NB4 (cell line): ENCODE results near the gene MNX1.
A peak's percentile ranks its signal among the peaks of the same experiment; 100 is the strongest.

Experiments used
- DNase-seq: peaks from one replicate; pipeline ENCODE4 v3.0.0; 2010; ENCODE audit warnings: low read depth
- H3K4me3 ChIP-seq: one replicate; pipeline ENCODE4 v1.5.1; 2011; ENCODE audit warnings: mild to moderate bottlenecking, low read depth, low read length, moderate library complexity
- MYC ChIP-seq: IDR thresholded peaks from 2 replicates; pipeline ENCODE4 v1.6.1; 2011; ENCODE audit warnings: low read depth, low read length
- POLR2A ChIP-seq: IDR thresholded peaks from 2 replicates; pipeline ENCODE4 v1.6.1; 2011; ENCODE audit warnings: mild to moderate bottlenecking; ENCODE audit not compliant: insufficient read length; ENCODE audit errors: extremely low read depth
- TF ChIP-seq, protein P1 (sequence below): IDR thresholded peaks from 2 replicates; pipeline ENCODE4 v1.6.1; 2011; ENCODE audit warnings: low read depth, low read length
- TF ChIP-seq, protein P2 (sequence below): IDR thresholded peaks from one replicate; pipeline ENCODE4 v1.5.1; 2012; ENCODE audit warnings: low read depth, low read length

Gene MNX1

DNA sequence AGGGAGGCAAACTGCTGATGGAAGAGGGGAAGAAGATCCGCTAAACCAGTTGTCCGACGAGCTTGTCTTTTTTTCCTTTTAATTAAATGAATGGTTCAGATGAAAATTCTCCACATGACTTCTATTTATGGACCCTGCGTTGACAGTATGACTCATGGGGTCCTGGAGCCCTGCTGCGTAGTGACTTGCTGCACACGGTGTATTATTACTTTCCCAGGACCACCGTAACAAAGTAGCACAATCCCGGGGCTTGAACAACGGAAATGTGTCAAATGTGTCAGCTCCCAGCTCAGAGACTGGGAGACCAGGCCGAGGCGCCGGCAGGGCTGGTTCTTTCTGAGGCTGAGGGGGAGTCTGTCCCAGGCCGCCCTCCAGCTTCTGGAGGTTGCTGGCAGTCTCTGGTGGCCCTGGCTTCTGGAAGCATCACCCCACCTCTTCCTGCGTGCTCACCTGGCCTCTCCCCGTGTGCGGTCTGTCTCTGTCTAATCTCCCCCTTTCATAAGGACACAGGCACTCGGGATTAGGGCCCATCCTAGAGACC is 33.8 kb upstream of the MNX1 start:
- no peak for TF ChIP-seq POLR2A
- TF ChIP-seq MYC: no peak
- TF ChIP-seq, protein P1, sequence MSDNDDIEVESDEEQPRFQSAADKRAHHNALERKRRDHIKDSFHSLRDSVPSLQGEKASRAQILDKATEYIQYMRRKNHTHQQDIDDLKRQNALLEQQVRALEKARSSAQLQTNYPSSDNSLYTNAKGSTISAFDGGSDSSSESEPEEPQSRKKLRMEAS: no peak
- TF ChIP-seq, protein P2, sequence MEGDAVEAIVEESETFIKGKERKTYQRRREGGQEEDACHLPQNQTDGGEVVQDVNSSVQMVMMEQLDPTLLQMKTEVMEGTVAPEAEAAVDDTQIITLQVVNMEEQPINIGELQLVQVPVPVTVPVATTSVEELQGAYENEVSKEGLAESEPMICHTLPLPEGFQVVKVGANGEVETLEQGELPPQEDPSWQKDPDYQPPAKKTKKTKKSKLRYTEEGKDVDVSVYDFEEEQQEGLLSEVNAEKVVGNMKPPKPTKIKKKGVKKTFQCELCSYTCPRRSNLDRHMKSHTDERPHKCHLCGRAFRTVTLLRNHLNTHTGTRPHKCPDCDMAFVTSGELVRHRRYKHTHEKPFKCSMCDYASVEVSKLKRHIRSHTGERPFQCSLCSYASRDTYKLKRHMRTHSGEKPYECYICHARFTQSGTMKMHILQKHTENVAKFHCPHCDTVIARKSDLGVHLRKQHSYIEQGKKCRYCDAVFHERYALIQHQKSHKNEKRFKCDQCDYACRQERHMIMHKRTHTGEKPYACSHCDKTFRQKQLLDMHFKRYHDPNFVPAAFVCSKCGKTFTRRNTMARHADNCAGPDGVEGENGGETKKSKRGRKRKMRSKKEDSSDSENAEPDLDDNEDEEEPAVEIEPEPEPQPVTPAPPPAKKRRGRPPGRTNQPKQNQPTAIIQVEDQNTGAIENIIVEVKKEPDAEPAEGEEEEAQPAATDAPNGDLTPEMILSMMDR: no peak
- no peak for DNase-seq
- H3K4me3 ChIP-seq: no peak overlapping the region

DNA sequence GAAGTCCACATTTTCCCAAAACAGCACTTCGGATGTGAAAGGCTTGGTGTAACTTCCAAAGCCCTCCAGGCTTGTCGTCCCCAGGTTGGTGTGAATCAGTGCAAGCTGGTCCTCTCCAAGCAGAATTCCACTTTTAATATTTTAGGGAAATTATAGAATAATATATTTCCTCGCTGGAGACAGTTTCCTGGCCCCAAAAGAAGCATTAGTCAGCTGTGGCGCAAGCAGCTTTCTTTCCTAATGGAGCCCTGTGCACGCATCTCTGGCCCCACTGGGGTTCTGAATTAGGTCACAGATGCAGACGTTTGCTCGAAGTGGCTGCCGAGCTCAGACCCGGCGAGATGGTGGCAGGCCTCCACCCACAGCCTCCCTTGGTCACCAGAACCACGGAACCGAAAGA is 33.3 kb upstream of the MNX1 start:
- TF ChIP-seq MYC (no peak), POLR2A (no peak)
- TF ChIP-seq, protein P2: no peak
- TF ChIP-seq, protein P1: no peak
- peak; percentile 59 for DNase-seq
- no peak overlapping the region for H3K4me3 ChIP-seq

DNA sequence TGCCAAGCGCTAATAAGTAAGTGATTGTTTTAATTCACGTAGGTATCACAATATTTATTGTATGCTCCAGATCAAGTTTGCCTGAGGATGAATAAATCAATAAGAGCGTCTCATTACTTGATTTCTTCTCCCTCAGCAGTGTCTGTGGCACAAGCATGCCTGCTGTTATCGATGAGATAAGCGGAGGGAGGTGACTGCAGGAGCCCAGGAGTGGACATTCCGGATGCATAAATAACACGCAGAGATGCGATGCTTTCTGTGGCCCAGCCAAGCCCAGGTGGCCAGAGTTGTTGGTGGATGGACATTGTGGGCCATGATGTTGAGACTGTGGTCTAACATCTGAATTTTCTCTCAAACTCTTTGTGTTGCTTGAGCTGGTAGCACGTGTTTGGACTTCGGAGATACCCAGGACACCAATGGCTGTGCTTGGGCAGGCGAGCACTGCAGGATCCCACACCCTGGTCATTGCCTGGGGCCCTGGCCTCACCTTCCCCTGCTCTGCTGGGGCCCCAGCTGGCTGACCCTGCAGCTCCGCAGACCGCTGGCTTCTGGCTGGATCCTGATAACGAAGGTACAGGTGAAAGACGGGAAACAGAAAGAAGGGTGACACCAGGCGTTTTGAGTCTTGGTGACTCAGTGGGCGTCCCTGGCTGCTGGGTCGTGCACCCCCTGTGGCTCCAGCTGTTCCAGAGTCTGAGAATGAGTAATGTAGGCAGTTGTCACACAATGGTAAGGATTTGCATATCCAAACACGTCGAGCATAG is 31.2 kb upstream of the MNX1 start:
- no peak for DNase-seq
- H3K4me3 ChIP-seq: no peak overlapping the region
- TF ChIP-seq, protein P1: no peak
- TF ChIP-seq, protein P2: no peak
- TF ChIP-seq MYC (no peak), POLR2A (no peak)

DNA sequence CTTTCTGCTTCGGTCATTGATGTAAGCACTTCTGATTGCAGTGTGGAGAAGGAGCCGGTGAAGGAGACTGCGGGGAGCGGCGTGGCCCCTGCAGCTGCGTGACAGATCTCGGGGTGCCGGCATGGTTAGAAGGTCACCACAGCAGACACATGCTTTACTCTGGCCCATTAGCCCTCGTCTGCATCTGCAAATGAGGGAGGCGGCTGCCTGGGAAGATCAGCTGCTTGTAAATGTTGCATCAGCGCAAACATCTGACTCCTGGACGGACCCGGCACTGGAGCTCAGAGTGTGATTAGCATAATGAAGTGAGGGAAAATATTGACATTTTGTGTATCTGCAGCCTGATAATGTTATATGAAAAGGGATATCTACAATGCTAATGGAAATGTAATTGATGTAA is 30.5 kb upstream of the MNX1 start:
- no peak for DNase-seq
- no peak overlapping the region for H3K4me3 ChIP-seq
- TF ChIP-seq POLR2A: no peak
- TF ChIP-seq, protein P2: no peak
- TF ChIP-seq, protein P1: no peak
- TF ChIP-seq MYC: no peak

DNA sequence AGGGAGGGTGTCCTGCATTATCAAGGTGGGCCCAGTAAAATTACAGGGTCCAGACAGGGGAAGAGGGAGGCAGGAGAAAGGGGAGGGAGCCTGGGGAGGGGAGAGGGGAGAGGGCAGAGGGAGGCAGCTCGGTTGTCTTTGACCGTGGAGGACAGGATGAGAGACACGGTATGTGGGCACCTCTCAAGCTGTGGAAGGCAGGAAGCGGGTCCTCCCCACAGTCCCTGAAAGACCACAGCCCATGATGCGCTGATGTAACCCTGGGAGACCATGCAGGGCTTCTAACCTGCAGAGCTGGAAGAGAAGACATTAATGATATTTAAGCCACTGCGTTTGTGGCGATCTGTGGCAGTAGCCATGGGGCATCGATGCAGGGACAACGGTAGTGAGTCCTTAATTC is 27.2 kb upstream of the MNX1 start:
- no peak for DNase-seq
- TF ChIP-seq, protein P1: no peak
- TF ChIP-seq POLR2A: no peak
- TF ChIP-seq, protein P2: no peak
- no peak for TF ChIP-seq MYC

More for the DNA sequence above, 27.2 kb upstream of the MNX1 start:
- no peak overlapping the region for H3K4me3 ChIP-seq
